HL-60 (cell line): ENCODE data around the gene SFMBT2.

Experiments
- GABPA ChIP-seq: IDR thresholded peaks from 2 replicates; pipeline ENCODE4 v1.6.1; 2012; ENCODE audit warnings: low read depth
- TF ChIP-seq, protein P1 (sequence below): IDR thresholded peaks from 2 replicates; pipeline ENCODE4 v1.6.1; 2012; ENCODE audit warnings: low read depth; ENCODE audit not compliant: insufficient replicate concordance
- TF ChIP-seq, protein P2 (sequence below): IDR thresholded peaks from one replicate; pipeline ENCODE4 v1.5.1; 2011; ENCODE audit warnings: low read length, control low read depth, inconsistent platforms; ENCODE audit not compliant: insufficient read depth

- TF ChIP-seq, protein P1, sequence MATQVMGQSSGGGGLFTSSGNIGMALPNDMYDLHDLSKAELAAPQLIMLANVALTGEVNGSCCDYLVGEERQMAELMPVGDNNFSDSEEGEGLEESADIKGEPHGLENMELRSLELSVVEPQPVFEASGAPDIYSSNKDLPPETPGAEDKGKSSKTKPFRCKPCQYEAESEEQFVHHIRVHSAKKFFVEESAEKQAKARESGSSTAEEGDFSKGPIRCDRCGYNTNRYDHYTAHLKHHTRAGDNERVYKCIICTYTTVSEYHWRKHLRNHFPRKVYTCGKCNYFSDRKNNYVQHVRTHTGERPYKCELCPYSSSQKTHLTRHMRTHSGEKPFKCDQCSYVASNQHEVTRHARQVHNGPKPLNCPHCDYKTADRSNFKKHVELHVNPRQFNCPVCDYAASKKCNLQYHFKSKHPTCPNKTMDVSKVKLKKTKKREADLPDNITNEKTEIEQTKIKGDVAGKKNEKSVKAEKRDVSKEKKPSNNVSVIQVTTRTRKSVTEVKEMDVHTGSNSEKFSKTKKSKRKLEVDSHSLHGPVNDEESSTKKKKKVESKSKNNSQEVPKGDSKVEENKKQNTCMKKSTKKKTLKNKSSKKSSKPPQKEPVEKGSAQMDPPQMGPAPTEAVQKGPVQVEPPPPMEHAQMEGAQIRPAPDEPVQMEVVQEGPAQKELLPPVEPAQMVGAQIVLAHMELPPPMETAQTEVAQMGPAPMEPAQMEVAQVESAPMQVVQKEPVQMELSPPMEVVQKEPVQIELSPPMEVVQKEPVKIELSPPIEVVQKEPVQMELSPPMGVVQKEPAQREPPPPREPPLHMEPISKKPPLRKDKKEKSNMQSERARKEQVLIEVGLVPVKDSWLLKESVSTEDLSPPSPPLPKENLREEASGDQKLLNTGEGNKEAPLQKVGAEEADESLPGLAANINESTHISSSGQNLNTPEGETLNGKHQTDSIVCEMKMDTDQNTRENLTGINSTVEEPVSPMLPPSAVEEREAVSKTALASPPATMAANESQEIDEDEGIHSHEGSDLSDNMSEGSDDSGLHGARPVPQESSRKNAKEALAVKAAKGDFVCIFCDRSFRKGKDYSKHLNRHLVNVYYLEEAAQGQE, result no peak
- TF ChIP-seq, protein P2, sequence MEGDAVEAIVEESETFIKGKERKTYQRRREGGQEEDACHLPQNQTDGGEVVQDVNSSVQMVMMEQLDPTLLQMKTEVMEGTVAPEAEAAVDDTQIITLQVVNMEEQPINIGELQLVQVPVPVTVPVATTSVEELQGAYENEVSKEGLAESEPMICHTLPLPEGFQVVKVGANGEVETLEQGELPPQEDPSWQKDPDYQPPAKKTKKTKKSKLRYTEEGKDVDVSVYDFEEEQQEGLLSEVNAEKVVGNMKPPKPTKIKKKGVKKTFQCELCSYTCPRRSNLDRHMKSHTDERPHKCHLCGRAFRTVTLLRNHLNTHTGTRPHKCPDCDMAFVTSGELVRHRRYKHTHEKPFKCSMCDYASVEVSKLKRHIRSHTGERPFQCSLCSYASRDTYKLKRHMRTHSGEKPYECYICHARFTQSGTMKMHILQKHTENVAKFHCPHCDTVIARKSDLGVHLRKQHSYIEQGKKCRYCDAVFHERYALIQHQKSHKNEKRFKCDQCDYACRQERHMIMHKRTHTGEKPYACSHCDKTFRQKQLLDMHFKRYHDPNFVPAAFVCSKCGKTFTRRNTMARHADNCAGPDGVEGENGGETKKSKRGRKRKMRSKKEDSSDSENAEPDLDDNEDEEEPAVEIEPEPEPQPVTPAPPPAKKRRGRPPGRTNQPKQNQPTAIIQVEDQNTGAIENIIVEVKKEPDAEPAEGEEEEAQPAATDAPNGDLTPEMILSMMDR, result no peak
- no peak for TF ChIP-seq GABPA
Observed at GRCh38 chr10:7281429-7281828, 129.4 kb downstream of the SFMBT2 start.
